DOHH2 (cell line): ENCODE measurements around the gene CENPC.

Source experiments
- CTCF ChIP-seq: fragments of 200-600 bp; sonication (generic); IDR thresholded peaks from one replicate; pipeline ENCODE4 v1.5.1; 2014; ENCODE audit warnings: antibody characterized with exemption, mild to moderate bottlenecking, low read depth, low read length; ENCODE audit not compliant: poor library complexity, severe bottlenecking
- EZH2phosphoT487 ChIP-seq: fragments of 200-600 bp; sonication (generic); IDR thresholded peaks from 2 replicates; pipeline ENCODE4 v1.6.1; 2017; ENCODE audit warnings: borderline replicate concordance, mild to moderate bottlenecking, antibody characterized with exemption, low read length, moderate library complexity, mixed read lengths

- TF ChIP-seq CTCF: no peak
- TF ChIP-seq EZH2phosphoT487: no peak
These were observed 9.9 kb downstream of the CENPC start for GRCh38 chr4:67535280-67535840.
